ENCODE results near the gene HDAC7. TPM values are rescaled to one million over a fixed set of nuclear protein-coding genes. Genes with fewer than 3 reads are reported as not detected.
A peak's percentile ranks its signal among the peaks of the same experiment; 100 is the strongest.

The HDAC7 gene
- total and polyA plus RNA-seq, 4 donors, result 49.3 to 119 (median 69.7) TPM

DNA sequence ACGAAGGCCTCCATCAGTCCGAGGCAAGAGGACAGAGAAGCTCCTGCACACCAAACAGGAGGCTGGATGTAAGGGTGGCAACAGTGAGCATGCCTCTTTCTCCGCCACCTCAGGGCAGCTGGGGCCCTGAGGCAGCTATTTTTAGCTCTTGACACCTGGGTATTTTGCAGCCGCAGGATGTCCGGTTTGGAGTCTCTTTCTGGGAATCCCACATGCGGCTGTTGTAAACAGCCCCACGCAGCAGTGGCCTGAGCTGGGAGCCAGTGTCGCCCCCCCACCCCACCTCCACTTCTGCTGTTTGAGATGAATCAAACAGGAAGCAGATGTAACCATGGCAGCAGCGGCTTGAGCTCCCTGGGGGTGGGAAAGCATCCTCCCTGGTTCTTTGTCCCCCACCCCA lies 11.7 kb downstream of the HDAC7 start:
- H3K36me3 ChIP-seq (ENCODE audit: control insufficient read depth in 4 of 4, insufficient read depth in 4 of 4, low read length in 4 of 4), result peaks cover 0 to 8% (median 0%) of the 10 kb centered on the region in 4 donors
- no peak overlapping the region for H3K4me3 ChIP-seq
- no peak overlapping the region for H3K9ac ChIP-seq (ENCODE audit: insufficient read depth in 1 of 2, low read length in 2 of 2)
- DNase-seq (peak; percentile 41 to 69 (median 46)), ATAC-seq (ENCODE audit: insufficient read depth, low FRiP score) (no peak)
- no peak for TF ChIP-seq CTCF (IDR thresholded peaks at IDR 0.05; ENCODE audit: control extremely low read depth, extremely low read depth)
- peak overlapping the region; percentile 76 to 91 for H3K27ac ChIP-seq (ENCODE audit: low read depth in 1 of 2, low read length in 1 of 2)
- no peaks in the 10 kb centered on the region for H3K9me3 ChIP-seq (ENCODE audit: control insufficient read depth in 4 of 4, insufficient read depth in 3 of 4, low read length in 3 of 4)
- WGBS, 2 donors, result 5 to 11% methylated on average over 9 of the region's 9 CpGs
- no peaks in the 10 kb centered on the region for H3K27me3 ChIP-seq (ENCODE audit: control insufficient read depth in 3 of 3, insufficient read depth in 3 of 3, low read length in 2 of 3)
- peaks cover 23 to 61% (median 58%) of the 10 kb centered on the region in 5 donors for H3K4me1 ChIP-seq (ENCODE audit: control insufficient read depth in 5 of 5, insufficient read depth in 5 of 5, low read length in 5 of 5)

- TF ChIP-seq CTCF (IDR thresholded peaks at IDR 0.05; ENCODE audit: control extremely low read depth, extremely low read depth), result no peak
- Histone ChIP-seq H3K9ac (ENCODE audit: insufficient read depth in 1 of 2, low read length in 2 of 2) (no peak overlapping the region), H3K9me3 (ENCODE audit: control insufficient read depth in 4 of 4, insufficient read depth in 3 of 4, low read length in 3 of 4) (no peaks in the 10 kb centered on the region), H3K4me1 (ENCODE audit: control insufficient read depth in 5 of 5, insufficient read depth in 5 of 5, low read length in 5 of 5) (peaks cover 19 to 68% (median 56%) of the 10 kb centered on the region in 5 donors), H3K4me3 (no peak overlapping the region), H3K27me3 (ENCODE audit: control insufficient read depth in 3 of 3, insufficient read depth in 3 of 3, low read length in 2 of 3) (no peaks in the 10 kb centered on the region), H3K36me3 (ENCODE audit: control insufficient read depth in 4 of 4, insufficient read depth in 4 of 4, low read length in 4 of 4) (peaks cover 0 to 10% (median 0%) of the 10 kb centered on the region in 4 donors), H3K27ac (ENCODE audit: low read depth in 1 of 2, low read length in 1 of 2) (peak overlapping the region; percentile 76 to 91)
- 46 to 66% methylated on average over 5 of the region's 5 CpGs for WGBS, 2 donors
- ATAC-seq (ENCODE audit: insufficient read depth, low FRiP score) (no peak), DNase-seq (no peak)
Measured at GRCh38 chr12:47807338-47807737, 12.4 kb downstream of the HDAC7 start.

DNA sequence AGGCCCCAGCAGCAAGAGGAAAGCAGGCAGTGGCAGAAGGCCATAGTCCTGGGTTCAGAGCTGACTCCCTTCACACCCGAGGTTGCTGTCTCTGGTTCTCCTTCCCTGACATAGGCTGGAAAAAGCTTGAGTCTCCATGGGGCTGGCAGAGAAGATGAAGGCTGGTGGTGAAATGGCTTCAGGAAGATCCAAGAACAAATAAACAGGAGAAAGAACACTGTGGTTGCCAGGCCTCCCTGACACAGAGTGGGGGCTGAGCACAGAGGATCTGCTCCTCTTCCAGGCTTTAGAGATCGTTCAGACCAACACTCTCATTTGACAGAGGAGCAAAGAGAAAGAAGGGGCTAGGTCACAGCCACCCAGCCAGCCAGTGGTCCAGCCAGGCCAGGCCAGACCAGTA lies 14.3 kb downstream of the HDAC7 start:
- Histone ChIP-seq H3K27me3 (ENCODE audit: control insufficient read depth in 3 of 3, insufficient read depth in 3 of 3, low read length in 2 of 3) (no peaks in the 10 kb centered on the region), H3K27ac (ENCODE audit: low read depth in 1 of 2, low read length in 1 of 2) (peak overlapping the region in 1 of 2 donors; percentile 65), H3K4me3 (no peak overlapping the region), H3K9ac (ENCODE audit: insufficient read depth in 1 of 2, low read length in 2 of 2) (no peak overlapping the region), H3K36me3 (ENCODE audit: control insufficient read depth in 4 of 4, insufficient read depth in 4 of 4, low read length in 4 of 4) (peaks cover 0 to 10% (median 4%) of the 10 kb centered on the region in 4 donors), H3K4me1 (ENCODE audit: control insufficient read depth in 5 of 5, insufficient read depth in 5 of 5, low read length in 5 of 5) (peaks cover 9 to 68% (median 49%) of the 10 kb centered on the region in 5 donors), H3K9me3 (ENCODE audit: control insufficient read depth in 4 of 4, insufficient read depth in 3 of 4, low read length in 3 of 4) (no peaks in the 10 kb centered on the region)
- WGBS, 2 donors, result 34 to 36% methylated on average over 2 of the region's 2 CpGs
- ATAC-seq (ENCODE audit: insufficient read depth, low FRiP score), result no peak
- no peak for DNase-seq
- TF ChIP-seq CTCF (IDR thresholded peaks at IDR 0.05; ENCODE audit: control extremely low read depth, extremely low read depth), result no peak

GRCh38 chr12:47804171-47804570 lies 15.5 kb downstream of the HDAC7 start:
- Histone ChIP-seq H3K4me3 (no peak overlapping the region), H3K27ac (ENCODE audit: low read depth in 1 of 2, low read length in 1 of 2) (peak overlapping the region in 1 of 2 donors; percentile 87), H3K4me1 (ENCODE audit: control insufficient read depth in 5 of 5, insufficient read depth in 5 of 5, low read length in 5 of 5) (peaks cover 9 to 75% (median 45%) of the 10 kb centered on the region in 5 donors), H3K9me3 (ENCODE audit: control insufficient read depth in 4 of 4, insufficient read depth in 3 of 4, low read length in 3 of 4) (no peaks in the 10 kb centered on the region), H3K36me3 (ENCODE audit: control insufficient read depth in 4 of 4, insufficient read depth in 4 of 4, low read length in 4 of 4) (peaks cover 0 to 10% (median 4%) of the 10 kb centered on the region in 4 donors), H3K27me3 (ENCODE audit: control insufficient read depth in 3 of 3, insufficient read depth in 3 of 3, low read length in 2 of 3) (no peaks in the 10 kb centered on the region), H3K9ac (ENCODE audit: insufficient read depth in 1 of 2, low read length in 2 of 2) (no peak overlapping the region)
- DNase-seq (no peak), ATAC-seq (ENCODE audit: insufficient read depth, low FRiP score) (no peak)
- TF ChIP-seq CTCF (IDR thresholded peaks at IDR 0.05; ENCODE audit: control extremely low read depth, extremely low read depth), result no peak
- WGBS, 2 donors, result 63 to 82% methylated on average over 8 of the region's 8 CpGs
